GM12874 (cell line): ENCODE data around the gene PSMC6.

Source experiments
- TF ChIP-seq, protein P1 (sequence below): IDR thresholded peaks from 2 replicates; pipeline ENCODE4 v1.5.1; 2011; ENCODE audit warnings: low read depth, mild to moderate bottlenecking, control low read depth, low read length, moderate library complexity; ENCODE audit not compliant: insufficient read depth

Gene PSMC6

DNA sequence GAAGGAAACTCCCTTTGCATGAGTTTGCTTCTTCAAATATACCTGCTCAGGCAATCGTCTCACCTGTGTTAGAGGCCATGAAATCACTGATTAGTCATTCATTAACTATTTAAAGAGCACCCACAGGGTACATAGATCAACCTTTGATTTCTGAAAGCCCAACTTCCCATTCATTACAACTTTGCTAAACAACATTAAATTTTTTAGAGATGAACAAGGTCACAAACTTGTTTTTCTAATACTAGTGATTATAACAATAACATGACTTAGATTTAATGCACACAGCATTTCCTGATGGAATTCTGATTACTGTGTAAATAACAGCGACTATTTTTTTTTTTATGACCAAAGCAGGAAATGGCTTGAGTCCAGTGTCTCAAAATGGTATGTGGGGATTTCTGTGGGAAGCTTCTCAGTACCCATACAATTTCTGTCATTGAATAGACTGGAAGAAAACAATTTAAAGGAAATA is 6.3 kb upstream of the PSMC6 start:
- TF ChIP-seq, protein P1, sequence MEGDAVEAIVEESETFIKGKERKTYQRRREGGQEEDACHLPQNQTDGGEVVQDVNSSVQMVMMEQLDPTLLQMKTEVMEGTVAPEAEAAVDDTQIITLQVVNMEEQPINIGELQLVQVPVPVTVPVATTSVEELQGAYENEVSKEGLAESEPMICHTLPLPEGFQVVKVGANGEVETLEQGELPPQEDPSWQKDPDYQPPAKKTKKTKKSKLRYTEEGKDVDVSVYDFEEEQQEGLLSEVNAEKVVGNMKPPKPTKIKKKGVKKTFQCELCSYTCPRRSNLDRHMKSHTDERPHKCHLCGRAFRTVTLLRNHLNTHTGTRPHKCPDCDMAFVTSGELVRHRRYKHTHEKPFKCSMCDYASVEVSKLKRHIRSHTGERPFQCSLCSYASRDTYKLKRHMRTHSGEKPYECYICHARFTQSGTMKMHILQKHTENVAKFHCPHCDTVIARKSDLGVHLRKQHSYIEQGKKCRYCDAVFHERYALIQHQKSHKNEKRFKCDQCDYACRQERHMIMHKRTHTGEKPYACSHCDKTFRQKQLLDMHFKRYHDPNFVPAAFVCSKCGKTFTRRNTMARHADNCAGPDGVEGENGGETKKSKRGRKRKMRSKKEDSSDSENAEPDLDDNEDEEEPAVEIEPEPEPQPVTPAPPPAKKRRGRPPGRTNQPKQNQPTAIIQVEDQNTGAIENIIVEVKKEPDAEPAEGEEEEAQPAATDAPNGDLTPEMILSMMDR, result no peak

DNA sequence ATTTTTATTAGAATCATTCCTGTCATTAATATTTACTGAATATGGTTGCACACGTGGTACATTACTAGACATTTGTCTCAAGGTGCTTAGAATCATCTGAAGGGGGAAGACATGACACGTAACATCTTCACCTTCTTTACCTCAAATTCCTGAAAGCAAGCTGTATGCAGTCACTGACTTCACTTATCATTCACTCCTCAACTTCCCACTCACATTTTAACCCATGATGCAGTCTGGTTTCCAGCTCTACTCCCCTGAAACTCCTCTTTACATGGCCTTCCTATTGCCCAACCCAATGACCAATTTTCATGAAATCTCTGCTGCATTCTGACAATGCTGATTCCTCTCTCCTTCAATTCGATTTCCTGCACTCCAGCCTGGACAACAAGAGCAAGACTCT is 5.8 kb upstream of the PSMC6 start:
- TF ChIP-seq, protein P1, result no peak

DNA sequence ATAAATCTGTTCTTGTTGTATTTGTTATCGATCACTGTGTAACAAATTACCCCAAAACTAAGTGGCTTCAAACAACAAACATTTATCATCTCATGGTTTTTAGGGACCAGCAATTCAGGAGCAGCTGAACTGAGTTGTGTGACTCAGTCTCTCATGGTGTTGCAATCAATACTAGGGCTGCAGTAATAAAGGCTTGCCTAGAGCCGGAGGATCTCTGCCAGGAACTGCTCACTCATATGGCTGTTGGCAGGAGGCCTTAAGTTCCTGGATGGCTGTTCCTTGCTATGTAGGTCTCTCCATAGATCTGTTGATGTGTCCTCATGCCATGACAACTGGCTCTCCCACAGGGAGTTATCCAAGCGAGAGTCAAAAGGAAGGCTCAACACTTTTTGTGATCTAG is 3.8 kb upstream of the PSMC6 start:
- TF ChIP-seq, protein P1, result no peak

DNA sequence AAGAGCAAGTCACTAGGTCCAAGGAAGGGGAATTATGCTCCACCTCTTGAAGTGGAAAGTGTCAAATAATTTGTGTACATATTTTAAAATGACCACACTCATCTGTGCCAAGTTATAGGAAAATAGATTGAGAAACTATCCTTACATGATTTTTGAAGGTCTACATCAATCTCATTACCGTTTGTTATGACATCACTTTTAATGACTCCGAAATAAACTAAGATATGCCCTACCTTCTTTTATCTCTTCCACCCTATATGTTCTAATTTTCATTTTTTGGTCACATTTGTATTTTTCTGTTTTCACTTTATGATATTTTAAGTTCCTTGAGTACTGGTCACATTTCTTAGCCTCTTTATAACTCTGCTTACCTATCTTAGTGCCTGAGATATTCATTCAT is 3.3 kb upstream of the PSMC6 start:
- TF ChIP-seq, protein P1, result no peak

DNA sequence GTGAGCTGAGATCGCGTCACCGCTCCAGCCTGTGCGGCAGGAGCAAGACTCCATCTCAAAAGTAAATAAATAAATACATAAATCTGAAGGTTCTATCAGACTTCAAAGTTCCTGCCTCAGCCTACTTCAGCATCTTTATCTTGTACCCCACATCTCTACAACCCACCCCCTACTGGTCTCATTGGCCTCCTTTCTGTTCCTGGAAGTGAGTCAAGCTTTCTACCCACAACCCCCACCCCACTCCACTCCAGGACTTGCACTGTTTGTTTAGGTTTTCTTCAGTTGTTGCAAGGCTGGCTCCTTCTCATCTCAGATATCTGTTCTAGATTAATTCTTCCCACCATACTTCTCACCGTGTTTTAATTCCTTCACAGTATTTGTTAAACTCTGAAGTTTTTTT is 714 bp upstream of the PSMC6 start:
- TF ChIP-seq, protein P1, result no peak

DNA sequence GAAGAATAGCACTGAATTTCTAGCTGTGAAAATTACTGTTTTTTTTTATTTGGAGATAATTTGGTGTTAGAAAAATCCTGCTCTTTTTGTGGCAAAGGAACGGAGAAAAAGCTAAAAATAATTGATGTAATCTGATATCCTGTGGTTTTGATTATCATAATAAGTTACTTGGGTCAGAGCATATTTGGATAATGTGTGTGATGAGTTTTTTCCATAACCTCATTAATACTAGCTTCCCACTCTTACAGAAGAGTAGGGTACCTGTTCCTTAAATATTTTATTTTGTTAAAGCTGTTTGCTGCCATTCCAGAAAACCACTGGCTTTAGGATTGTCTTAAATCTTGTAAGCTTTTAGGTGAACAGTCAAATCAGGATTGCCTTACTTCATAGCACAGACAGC is 4.7 kb downstream of the PSMC6 start:
- TF ChIP-seq, protein P1, result no peak

DNA sequence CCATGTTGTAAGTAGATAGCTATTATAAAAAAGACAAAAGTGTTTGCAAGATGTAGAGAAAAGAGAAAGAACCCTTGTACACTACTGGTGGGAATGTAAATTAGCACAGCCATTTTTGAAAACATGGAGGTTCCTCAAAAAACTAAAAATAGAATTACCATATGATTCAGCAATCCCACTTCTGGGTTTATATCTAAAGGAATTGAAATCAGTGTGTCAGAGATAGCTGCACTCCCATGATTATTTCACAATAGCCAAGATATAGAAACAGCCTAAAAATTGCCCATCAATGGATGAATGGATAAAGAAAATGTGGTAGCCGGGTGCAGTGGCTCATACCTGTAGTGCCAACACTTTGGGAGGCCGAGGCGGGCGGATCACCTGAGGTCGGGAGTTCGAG is 9.2 kb downstream of the PSMC6 start:
- TF ChIP-seq, protein P1, result no peak
